ENCODE measurements around the gene ZNF618.

The ZNF618 gene

GRCh38 chr9:114000671-114001409, 124.7 kb downstream of the ZNF618 start:
- no peak overlapping the region for H3K4me2 ChIP-seq (ENCODE audit: insufficient read depth, low read length)
- H3K4me3 ChIP-seq (ENCODE audit: low read depth in 1 of 2, low read length in 2 of 2) = no peak overlapping the region
- no peak overlapping the region for H2AFZ ChIP-seq (ENCODE audit: low read depth, low read length)
- no peak for ATAC-seq (ENCODE audit: insufficient read depth, low read depth)
- no peak for DNase-seq
- no peak overlapping the region for H3K27ac ChIP-seq (ENCODE audit: low read length)
- H3K79me2 ChIP-seq (ENCODE audit: insufficient read depth, low read length) = no peaks in the 10 kb centered on the region
- no peaks in the 10 kb centered on the region for H3K27me3 ChIP-seq (ENCODE audit: insufficient read depth, low read length, poor library complexity)
- H3K9ac ChIP-seq (ENCODE audit: low read depth, low read length) = no peak overlapping the region
- H3K36me3 ChIP-seq (ENCODE audit: insufficient read depth, low read length) = no peaks in the 10 kb centered on the region
- no peaks in the 10 kb centered on the region for H4K20me1 ChIP-seq (ENCODE audit: insufficient read depth, low read length)
- TF ChIP-seq EZH2 (IDR thresholded peaks at IDR 0.05; ENCODE audit: borderline replicate concordance, low read depth, low read length, severe bottlenecking) = no peak
- TF ChIP-seq, protein P1, sequence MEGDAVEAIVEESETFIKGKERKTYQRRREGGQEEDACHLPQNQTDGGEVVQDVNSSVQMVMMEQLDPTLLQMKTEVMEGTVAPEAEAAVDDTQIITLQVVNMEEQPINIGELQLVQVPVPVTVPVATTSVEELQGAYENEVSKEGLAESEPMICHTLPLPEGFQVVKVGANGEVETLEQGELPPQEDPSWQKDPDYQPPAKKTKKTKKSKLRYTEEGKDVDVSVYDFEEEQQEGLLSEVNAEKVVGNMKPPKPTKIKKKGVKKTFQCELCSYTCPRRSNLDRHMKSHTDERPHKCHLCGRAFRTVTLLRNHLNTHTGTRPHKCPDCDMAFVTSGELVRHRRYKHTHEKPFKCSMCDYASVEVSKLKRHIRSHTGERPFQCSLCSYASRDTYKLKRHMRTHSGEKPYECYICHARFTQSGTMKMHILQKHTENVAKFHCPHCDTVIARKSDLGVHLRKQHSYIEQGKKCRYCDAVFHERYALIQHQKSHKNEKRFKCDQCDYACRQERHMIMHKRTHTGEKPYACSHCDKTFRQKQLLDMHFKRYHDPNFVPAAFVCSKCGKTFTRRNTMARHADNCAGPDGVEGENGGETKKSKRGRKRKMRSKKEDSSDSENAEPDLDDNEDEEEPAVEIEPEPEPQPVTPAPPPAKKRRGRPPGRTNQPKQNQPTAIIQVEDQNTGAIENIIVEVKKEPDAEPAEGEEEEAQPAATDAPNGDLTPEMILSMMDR (IDR thresholded peaks at IDR 0.05; ENCODE audit: borderline replicate concordance, extremely low read depth, low read length, poor library complexity, severe bottlenecking) = no peak
- H3K9me3 ChIP-seq (ENCODE audit: insufficient read depth, low read length, severe bottlenecking) = no peaks in the 10 kb centered on the region
- H3K4me1 ChIP-seq (ENCODE audit: insufficient read depth, low read length) = no peaks in the 10 kb centered on the region

- no peaks in the 10 kb centered on the region for H3K79me2 ChIP-seq (ENCODE audit: insufficient read depth, low read length)
- no peaks in the 10 kb centered on the region for H3K27me3 ChIP-seq (ENCODE audit: insufficient read depth, low read length, poor library complexity)
- H2AFZ ChIP-seq (ENCODE audit: low read depth, low read length) = no peak overlapping the region
- H3K4me1 ChIP-seq (ENCODE audit: insufficient read depth, low read length) = no peaks in the 10 kb centered on the region
- DNase-seq (no peak), ATAC-seq (ENCODE audit: insufficient read depth, low read depth) (no peak)
- no peaks in the 10 kb centered on the region for H3K36me3 ChIP-seq (ENCODE audit: insufficient read depth, low read length)
- H4K20me1 ChIP-seq (ENCODE audit: insufficient read depth, low read length) = no peaks in the 10 kb centered on the region
- H3K4me2 ChIP-seq (ENCODE audit: insufficient read depth, low read length) = no peak overlapping the region
- H3K27ac ChIP-seq (ENCODE audit: low read length) = no peak overlapping the region
- H3K4me3 ChIP-seq (ENCODE audit: low read depth in 1 of 2, low read length in 2 of 2) = no peak overlapping the region
- H3K9me3 ChIP-seq (ENCODE audit: insufficient read depth, low read length, severe bottlenecking) = no peaks in the 10 kb centered on the region
- no peak for TF ChIP-seq EZH2 (IDR thresholded peaks at IDR 0.05; ENCODE audit: borderline replicate concordance, low read depth, low read length, severe bottlenecking)
- TF ChIP-seq, protein P1 (IDR thresholded peaks at IDR 0.05; ENCODE audit: borderline replicate concordance, extremely low read depth, low read length, poor library complexity, severe bottlenecking) = no peak
- H3K9ac ChIP-seq (ENCODE audit: low read depth, low read length) = no peak overlapping the region
These were observed 125.2 kb downstream of the ZNF618 start for GRCh38 chr9:114001410-114001685.

DNA sequence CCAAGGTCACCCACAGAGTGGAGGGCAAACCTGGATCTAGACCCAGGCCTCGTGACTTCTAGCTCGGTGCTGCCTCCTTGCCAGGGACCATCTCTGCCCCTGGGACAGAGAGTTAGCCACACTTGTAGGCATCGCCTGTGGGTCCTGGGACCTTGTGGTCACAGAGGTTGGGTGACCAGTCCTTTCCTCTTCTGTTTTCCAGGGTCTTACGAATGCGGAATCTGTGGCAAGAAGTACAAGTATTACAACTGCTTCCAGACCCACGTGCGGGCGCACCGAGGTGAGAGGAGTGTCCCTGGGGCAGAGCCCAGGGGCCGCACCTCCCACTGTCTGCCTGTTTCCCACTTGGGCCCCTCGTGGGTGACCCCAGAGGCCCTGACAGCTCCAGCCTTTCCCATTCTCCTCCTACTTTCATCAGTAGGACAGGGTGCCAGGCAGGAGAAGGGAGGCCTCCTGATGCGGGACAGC, 125.7 kb downstream of the ZNF618 start:
- H2AFZ ChIP-seq (ENCODE audit: low read depth, low read length) = no peak overlapping the region
- TF ChIP-seq EZH2 (IDR thresholded peaks at IDR 0.05; ENCODE audit: borderline replicate concordance, low read depth, low read length, severe bottlenecking) = no peak
- TF ChIP-seq, protein P1 (IDR thresholded peaks at IDR 0.05; ENCODE audit: borderline replicate concordance, extremely low read depth, low read length, poor library complexity, severe bottlenecking) = no peak
- H3K9me3 ChIP-seq (ENCODE audit: insufficient read depth, low read length, severe bottlenecking) = no peaks in the 10 kb centered on the region
- no peaks in the 10 kb centered on the region for H3K36me3 ChIP-seq (ENCODE audit: insufficient read depth, low read length)
- H3K4me2 ChIP-seq (ENCODE audit: insufficient read depth, low read length) = no peak overlapping the region
- H3K4me3 ChIP-seq (ENCODE audit: low read depth in 1 of 2, low read length in 2 of 2) = no peak overlapping the region
- DNase-seq (no peak), ATAC-seq (ENCODE audit: insufficient read depth, low read depth) (no peak)
- H3K79me2 ChIP-seq (ENCODE audit: insufficient read depth, low read length) = no peaks in the 10 kb centered on the region
- no peaks in the 10 kb centered on the region for H4K20me1 ChIP-seq (ENCODE audit: insufficient read depth, low read length)
- no peaks in the 10 kb centered on the region for H3K27me3 ChIP-seq (ENCODE audit: insufficient read depth, low read length, poor library complexity)
- H3K27ac ChIP-seq (ENCODE audit: low read length) = no peak overlapping the region
- no peak overlapping the region for H3K9ac ChIP-seq (ENCODE audit: low read depth, low read length)
- no peaks in the 10 kb centered on the region for H3K4me1 ChIP-seq (ENCODE audit: insufficient read depth, low read length)
